ENCODE data around the gene CCL1. TPM values are rescaled to one million over a fixed set of nuclear protein-coding genes. Genes with fewer than 3 reads are reported as not detected.

CCL1 gene
- total RNA-seq, 1 donor from 2014 or later: not detected

- TF ChIP-seq CTCF (IDR thresholded peaks at IDR 0.05): no peak
- H3K36me3 Mint-ChIP-seq (ENCODE audit: low read depth): no peaks in the 10 kb centered on the region
- H3K4me3 Mint-ChIP-seq (ENCODE audit: unreplicated experiment): peak overlapping the region; percentile 40
- DNase-seq (ENCODE audit: low spot score): no peak
- peaks cover 2% of the 10 kb centered on the region for H3K27me3 Mint-ChIP-seq (ENCODE audit: low read depth)
- no peaks in the 10 kb centered on the region for H3K9me3 Mint-ChIP-seq (ENCODE audit: low read depth)
- peak overlapping the region; percentile 62 for H3K27ac Mint-ChIP-seq (ENCODE audit: unreplicated experiment)
- H3K4me1 Mint-ChIP-seq (ENCODE audit: low read depth): peaks cover 27% of the 10 kb centered on the region
Measured at GRCh38 chr17:34314279-34314678, 48.8 kb downstream of the CCL1 start.

- H3K9me3 Mint-ChIP-seq (ENCODE audit: low read depth): no peaks in the 10 kb centered on the region
- H3K27me3 Mint-ChIP-seq (ENCODE audit: low read depth): peaks cover 2% of the 10 kb centered on the region
- no peak overlapping the region for H3K27ac Mint-ChIP-seq (ENCODE audit: unreplicated experiment)
- no peak for DNase-seq (ENCODE audit: low spot score)
- H3K36me3 Mint-ChIP-seq (ENCODE audit: low read depth): no peaks in the 10 kb centered on the region
- no peak for TF ChIP-seq CTCF (IDR thresholded peaks at IDR 0.05)
- H3K4me1 Mint-ChIP-seq (ENCODE audit: low read depth): peaks cover 27% of the 10 kb centered on the region
- no peak overlapping the region for H3K4me3 Mint-ChIP-seq (ENCODE audit: unreplicated experiment)
Measured at GRCh38 chr17:34313164-34313563, 49.9 kb downstream of the CCL1 start.

GRCh38 chr17:34312080-34312479 is 51.0 kb downstream of the CCL1 start:
- Mint-ChIP-seq H3K27me3 (ENCODE audit: low read depth) (peaks cover 2% of the 10 kb centered on the region), H3K9me3 (ENCODE audit: low read depth) (no peaks in the 10 kb centered on the region), H3K27ac (ENCODE audit: unreplicated experiment) (no peak overlapping the region), H3K4me3 (ENCODE audit: unreplicated experiment) (no peak overlapping the region), H3K36me3 (ENCODE audit: low read depth) (no peaks in the 10 kb centered on the region), H3K4me1 (ENCODE audit: low read depth) (peaks cover 27% of the 10 kb centered on the region)
- no peak for TF ChIP-seq CTCF (IDR thresholded peaks at IDR 0.05)
- no peak for DNase-seq (ENCODE audit: low spot score)

GRCh38 chr17:34311291-34311690 is 51.7 kb downstream of the CCL1 start:
- H3K4me3 Mint-ChIP-seq (ENCODE audit: unreplicated experiment): no peak overlapping the region
- H3K27me3 Mint-ChIP-seq (ENCODE audit: low read depth): no peaks in the 10 kb centered on the region
- H3K27ac Mint-ChIP-seq (ENCODE audit: unreplicated experiment): no peak overlapping the region
- no peaks in the 10 kb centered on the region for H3K9me3 Mint-ChIP-seq (ENCODE audit: low read depth)
- TF ChIP-seq CTCF (IDR thresholded peaks at IDR 0.05): no peak
- H3K36me3 Mint-ChIP-seq (ENCODE audit: low read depth): no peaks in the 10 kb centered on the region
- peaks cover 33% of the 10 kb centered on the region for H3K4me1 Mint-ChIP-seq (ENCODE audit: low read depth)
- DNase-seq (ENCODE audit: low spot score): no peak

Other genes starting within 250 kb of the CCL1 start
- 15.4 to 42.1 TPM (median 36.6 TPM) in 3 replicates for gene CCL2, start 107.9 kb downstream of the CCL1 start, total RNA-seq
- not detected in 3 replicates for gene CCL7, start 93.0 kb downstream of the CCL1 start, total RNA-seq
- not detected in 3 replicates for gene CCL11, start 77.5 kb downstream of the CCL1 start, total RNA-seq
- gene CCL8, start 43.8 kb downstream of the CCL1 start, total RNA-seq: not detected in 3 replicates
- gene CCL13, start 6.8 kb downstream of the CCL1 start, total RNA-seq: not detected in 3 replicates
- gene TMEM132E, start 216.3 kb upstream of the CCL1 start, total RNA-seq: 0.19 to 0.36 TPM (median 0.20 TPM) in 3 replicates

All from chondrocyte (in vitro differentiated cells).